RWPE2 (cell line): ENCODE measurements around the gene IGSF23.

ENCODE experiments used
- ATAC-seq: fragments of 200-7000 bp; cut with Tn5 transposase; 3 replicates; pipeline ENCODE4 v1.9.1; 2021; ENCODE audit warnings: low read depth
- DNase-seq: peaks from one replicate; pipeline ENCODE4 v3.0.0-alpha.2; 2020; ENCODE audit warnings: low spot score
- H3K27ac ChIP-seq: fragments of 450-650 bp; 2 replicates; pipeline ENCODE4 v1.5.1; 2017; ENCODE audit warnings: mild to moderate bottlenecking; ENCODE audit not compliant: poor library complexity, severe bottlenecking
- H3K27me3 ChIP-seq: fragments of 250-450 bp; sonication (Bioruptor Pico); 2 replicates; pipeline ENCODE4 v1.5.1; 2021; ENCODE audit warnings: mild to moderate bottlenecking, moderate library complexity; ENCODE audit not compliant: insufficient read depth, poor library complexity, severe bottlenecking
- H3K36me3 ChIP-seq: fragments of 250-450 bp; sonication (Bioruptor Pico); 2 replicates; pipeline ENCODE4 v1.5.1; 2020; ENCODE audit warnings: low read depth, mild to moderate bottlenecking, moderate library complexity
- H3K4me1 ChIP-seq: fragments of 250-450 bp; sonication (Bioruptor Pico); 2 replicates; pipeline ENCODE4 v1.5.1; 2021; ENCODE audit warnings: mild to moderate bottlenecking, moderate library complexity; ENCODE audit not compliant: insufficient read depth, poor library complexity, severe bottlenecking
- H3K4me3 ChIP-seq: fragments of 250-450 bp; sonication (Bioruptor Pico); 2 replicates; pipeline ENCODE4 v1.5.1; 2021; ENCODE audit warnings: mild to moderate bottlenecking, moderate library complexity; ENCODE audit not compliant: severe bottlenecking
- H3K9me3 ChIP-seq: fragments of 250-450 bp; sonication (Bioruptor Pico); 2 replicates; pipeline ENCODE4 v1.5.1; 2021; ENCODE audit warnings: mild to moderate bottlenecking, moderate library complexity; ENCODE audit not compliant: severe bottlenecking
- TF ChIP-seq, protein P1 (sequence below): fragments of 450-650 bp; IDR thresholded peaks from one replicate; pipeline ENCODE4 v1.5.1; 2017; ENCODE audit warnings: mild to moderate bottlenecking, moderate library complexity; ENCODE audit not compliant: poor library complexity, severe bottlenecking

Gene IGSF23

DNA sequence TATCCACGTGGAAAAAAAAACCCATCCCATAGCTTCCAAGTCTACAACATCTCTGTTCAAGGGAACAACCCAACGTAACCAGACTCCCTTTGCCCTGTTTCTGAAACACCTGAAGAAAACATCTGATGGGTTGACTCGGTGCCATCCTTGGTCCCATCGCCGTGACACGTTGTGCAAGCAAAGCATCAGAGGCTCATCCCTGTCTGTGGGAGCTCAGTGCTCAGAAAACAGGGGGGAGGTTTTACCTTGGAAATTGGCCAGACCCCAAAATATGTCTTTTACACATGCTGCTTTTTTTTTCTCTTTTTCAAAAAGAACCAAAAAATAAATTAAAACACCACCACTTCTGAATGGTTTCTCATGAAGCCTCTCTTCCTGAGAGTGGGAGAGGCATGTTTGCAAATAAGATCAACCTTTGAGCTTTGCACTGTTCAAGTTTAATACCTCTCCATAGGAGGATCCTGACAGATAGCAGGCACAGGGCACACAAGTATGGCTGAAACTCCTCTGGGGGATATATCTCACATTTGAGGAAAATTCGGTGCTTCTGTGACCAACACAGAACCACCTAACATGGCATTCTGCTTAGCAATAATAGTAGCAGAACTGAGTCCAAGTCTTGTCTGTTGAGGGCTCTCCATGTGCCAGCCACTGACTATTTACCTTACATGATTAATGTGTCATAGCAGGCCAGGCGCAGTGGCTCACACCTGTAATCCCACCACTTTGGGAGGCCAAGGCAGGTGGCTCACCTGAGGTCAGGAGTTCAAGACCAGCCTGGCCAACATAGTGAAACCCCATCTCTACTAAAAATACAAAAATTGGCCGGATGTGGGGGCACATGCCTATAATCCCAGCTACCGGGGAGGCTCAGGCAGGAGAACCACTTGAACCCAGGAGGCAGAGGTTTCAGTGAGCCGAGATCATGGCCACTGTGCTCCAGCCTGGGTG, 23.4 kb downstream of the IGSF23 start:
- H3K27me3 ChIP-seq: no peaks in the 10 kb centered on the region
- no peak for ATAC-seq

DNA sequence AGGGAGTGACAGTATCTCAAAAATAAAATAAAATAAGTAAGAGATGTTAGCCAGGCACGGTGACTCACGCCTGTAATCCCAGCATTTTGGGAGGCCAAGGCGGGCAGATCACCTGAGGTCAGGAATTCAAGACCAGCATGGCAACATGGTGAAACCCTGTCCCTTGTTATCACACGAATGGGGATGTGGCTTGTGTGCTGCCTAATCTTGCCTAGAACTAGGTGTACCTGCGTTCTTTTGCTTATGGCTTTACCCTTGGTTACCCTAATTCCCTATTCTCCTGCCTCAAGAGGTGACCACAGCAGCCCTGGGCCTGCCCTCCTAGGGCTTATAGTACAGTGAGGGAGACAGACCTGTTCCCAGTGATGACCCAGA, 24.0 kb downstream of the IGSF23 start:
- no peak overlapping the region for H3K4me3 ChIP-seq
- no peak for ATAC-seq
- no peaks in the 10 kb centered on the region for H3K9me3 ChIP-seq
- H3K36me3 ChIP-seq: no peaks in the 10 kb centered on the region; the same call in 1 of the 2 replicates
- no peaks in the 10 kb centered on the region for H3K27me3 ChIP-seq
- H3K27ac ChIP-seq: peak overlapping the region; percentile 59
- peaks cover 25% of the 10 kb centered on the region for H3K4me1 ChIP-seq
- TF ChIP-seq, protein P1, sequence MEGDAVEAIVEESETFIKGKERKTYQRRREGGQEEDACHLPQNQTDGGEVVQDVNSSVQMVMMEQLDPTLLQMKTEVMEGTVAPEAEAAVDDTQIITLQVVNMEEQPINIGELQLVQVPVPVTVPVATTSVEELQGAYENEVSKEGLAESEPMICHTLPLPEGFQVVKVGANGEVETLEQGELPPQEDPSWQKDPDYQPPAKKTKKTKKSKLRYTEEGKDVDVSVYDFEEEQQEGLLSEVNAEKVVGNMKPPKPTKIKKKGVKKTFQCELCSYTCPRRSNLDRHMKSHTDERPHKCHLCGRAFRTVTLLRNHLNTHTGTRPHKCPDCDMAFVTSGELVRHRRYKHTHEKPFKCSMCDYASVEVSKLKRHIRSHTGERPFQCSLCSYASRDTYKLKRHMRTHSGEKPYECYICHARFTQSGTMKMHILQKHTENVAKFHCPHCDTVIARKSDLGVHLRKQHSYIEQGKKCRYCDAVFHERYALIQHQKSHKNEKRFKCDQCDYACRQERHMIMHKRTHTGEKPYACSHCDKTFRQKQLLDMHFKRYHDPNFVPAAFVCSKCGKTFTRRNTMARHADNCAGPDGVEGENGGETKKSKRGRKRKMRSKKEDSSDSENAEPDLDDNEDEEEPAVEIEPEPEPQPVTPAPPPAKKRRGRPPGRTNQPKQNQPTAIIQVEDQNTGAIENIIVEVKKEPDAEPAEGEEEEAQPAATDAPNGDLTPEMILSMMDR: no peak
- DNase-seq: no peak

More for the DNA sequence above, 23.4 kb downstream of the IGSF23 start:
- H3K27ac ChIP-seq: peak overlapping the region; percentile 59
- DNase-seq: no peak
- H3K36me3 ChIP-seq: no peaks in the 10 kb centered on the region; the same call in 1 of the 2 replicates
- H3K4me3 ChIP-seq: no peak overlapping the region
- H3K4me1 ChIP-seq: peaks cover 25% of the 10 kb centered on the region
- TF ChIP-seq, protein P1: no peak
- H3K9me3 ChIP-seq: no peaks in the 10 kb centered on the region

DNA sequence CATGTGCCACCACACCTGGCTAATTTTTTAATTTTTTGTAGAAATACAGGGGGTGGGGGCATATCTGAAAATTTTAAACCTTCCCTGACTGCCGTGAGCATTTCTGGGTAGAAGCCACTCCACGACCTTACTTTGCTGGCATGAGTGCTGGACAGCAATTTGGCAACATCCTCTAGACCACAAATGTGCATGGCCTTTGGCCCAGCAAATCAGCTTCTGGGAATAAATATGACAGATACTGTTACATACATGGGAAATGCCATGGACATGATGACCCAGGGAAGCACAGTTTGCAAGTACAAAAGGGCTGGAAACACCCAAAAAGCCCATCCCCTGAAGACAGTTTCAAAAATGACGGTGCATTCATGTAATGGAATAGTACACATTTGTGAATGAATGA, 27.2 kb downstream of the IGSF23 start:
- ATAC-seq: no peak
- H3K4me3 ChIP-seq: no peak overlapping the region
- TF ChIP-seq, protein P1: no peak
- peaks cover 25% of the 10 kb centered on the region for H3K4me1 ChIP-seq
- H3K27ac ChIP-seq: peak overlapping the region; percentile 59
- no peak for DNase-seq
- H3K9me3 ChIP-seq: no peaks in the 10 kb centered on the region
- no peaks in the 10 kb centered on the region for H3K27me3 ChIP-seq
- H3K36me3 ChIP-seq: peaks cover 3% of the 10 kb centered on the region

DNA sequence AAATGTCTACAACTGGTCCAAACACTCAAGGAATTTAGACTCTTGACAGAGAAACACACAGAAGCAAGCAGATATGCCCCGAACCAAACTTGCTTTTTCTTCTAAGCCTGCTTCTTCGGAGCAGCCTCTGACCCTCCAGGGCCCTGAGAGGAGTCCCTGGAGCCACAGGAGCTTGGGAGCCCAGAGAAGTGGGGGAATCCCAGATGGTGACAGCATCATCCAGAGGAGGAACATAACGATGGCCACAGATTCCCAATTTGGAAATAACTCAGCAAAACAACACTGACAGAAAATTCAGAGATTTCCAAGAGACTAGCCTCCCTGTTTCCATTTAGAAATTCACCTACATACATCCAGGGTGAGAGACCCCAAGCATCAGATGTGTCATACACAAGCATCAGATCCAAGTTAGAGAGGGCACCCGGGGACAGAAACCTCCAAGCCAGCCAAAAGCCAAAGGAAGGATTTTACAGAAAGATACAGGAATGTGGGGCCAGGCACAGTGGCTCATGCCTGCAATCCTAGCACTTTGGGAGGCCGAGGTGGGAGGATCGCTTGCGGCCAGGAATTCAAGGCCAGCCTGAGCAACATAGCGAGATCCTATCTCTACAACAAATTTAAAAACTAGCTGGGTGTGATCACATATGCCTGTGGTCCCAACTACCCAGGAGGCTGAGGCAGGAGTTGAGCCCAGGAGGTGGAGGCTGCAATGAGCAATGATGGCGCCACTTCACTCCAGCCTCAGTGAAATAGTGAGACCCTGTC, 28.3 kb downstream of the IGSF23 start:
- TF ChIP-seq, protein P1: no peak
- no peak for ATAC-seq
- no peak overlapping the region for H3K4me3 ChIP-seq
- H3K36me3 ChIP-seq: peaks cover 14% of the 10 kb centered on the region
- peaks cover 19% of the 10 kb centered on the region for H3K4me1 ChIP-seq
- no peaks in the 10 kb centered on the region for H3K9me3 ChIP-seq
- DNase-seq: no peak
- H3K27ac ChIP-seq: peak overlapping the region; percentile 59
- no peaks in the 10 kb centered on the region for H3K27me3 ChIP-seq
